Kasumi-1 (cell line): ENCODE data around the gene SDK2.

Source experiments
- DNase-seq, 2 experiments: peaks; one replicate each; lab custom pipeline; 2025; lab: John Stamatoyannopoulos, UW

Gene SDK2

DNA sequence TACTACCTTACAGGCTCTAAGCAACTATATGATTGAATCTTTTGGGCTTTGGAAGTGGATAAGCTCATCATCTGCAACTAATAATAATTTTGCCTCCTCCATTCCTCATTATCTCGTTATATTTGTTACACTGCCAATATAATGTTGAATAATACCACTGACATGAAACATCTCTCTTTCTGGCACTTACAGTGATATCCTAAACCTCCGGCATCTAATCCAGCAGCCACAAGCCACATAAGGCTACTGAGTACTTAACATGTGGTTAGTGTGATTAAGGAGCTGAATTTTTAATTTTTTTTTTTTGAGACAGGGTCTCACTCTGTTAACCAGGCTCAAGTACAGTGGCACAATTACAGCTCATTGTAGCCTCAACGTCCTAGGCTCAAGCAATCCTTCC, 342.1 kb downstream of the SDK2 start:
- no peak for DNase-seq

DNA sequence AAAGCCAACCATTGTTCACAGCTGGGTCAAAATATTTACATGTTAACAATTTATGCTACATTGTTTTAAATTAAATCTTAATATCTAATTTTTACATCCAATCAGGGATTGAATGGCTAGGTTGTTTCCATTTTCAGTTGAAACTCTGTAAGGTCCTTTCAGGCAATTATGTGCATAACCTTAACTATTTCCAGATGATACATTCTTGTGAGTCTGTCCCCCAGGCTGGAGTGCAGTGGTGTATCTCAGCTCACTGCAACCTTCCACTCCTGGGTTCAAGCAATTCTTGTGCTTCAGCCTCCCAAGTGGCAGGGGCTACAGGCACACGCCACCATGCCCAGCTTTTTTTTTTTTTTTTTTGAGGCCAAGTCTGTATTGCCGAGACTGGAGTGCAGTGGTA, 342.9 kb downstream of the SDK2 start:
- no peak for DNase-seq

DNA sequence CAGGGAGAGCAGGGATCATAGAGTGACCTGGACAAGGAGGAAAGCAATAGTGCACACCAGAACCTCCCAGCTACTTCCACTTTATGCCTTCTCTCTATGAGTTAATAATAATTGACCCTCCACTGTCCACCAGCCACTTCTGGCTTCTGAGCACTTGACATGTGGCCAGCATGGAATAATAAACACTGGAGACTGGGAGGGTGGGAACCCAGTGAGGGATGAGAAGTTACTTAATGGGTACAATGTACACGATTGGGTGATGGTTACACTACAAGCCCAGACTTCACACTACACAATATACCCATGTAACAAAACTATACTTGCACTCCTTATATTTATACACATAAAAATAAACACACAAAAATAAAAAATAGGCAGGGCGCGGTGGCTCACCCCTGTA, 343.9 kb downstream of the SDK2 start:
- DNase-seq: no peak

- peak; percentile 59 to 80 for DNase-seq
Measured at GRCh38 chr17:73297934-73298861, 346.0 kb downstream of the SDK2 start.

GRCh38 chr17:73293480-73293911, 350.7 kb downstream of the SDK2 start:
- DNase-seq: no peak

DNA sequence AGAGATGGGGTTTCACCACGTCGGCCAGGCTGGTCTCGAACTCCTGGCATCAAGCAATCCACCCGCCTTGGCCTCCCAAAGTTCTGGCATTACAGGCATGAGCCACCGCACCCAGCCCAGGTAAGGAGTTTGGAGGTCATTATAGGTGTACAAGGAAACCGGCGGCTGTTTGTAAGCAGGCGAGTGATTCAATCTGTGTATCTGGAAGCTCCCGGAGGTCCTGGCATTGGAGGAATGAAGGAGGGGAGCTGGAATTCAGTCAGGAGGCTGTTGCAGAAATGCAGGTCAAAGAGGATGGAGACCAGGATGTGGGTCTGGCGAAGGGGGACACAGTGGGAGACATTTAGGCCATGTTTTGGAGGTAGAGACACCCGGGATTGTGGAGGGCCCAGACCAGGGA, 351.2 kb downstream of the SDK2 start:
- no peak for DNase-seq

GRCh38 chr17:73292031-73292531, 352.2 kb downstream of the SDK2 start:
- no peak for DNase-seq

GRCh38 chr17:73291260-73291801, 352.9 kb downstream of the SDK2 start:
- DNase-seq: peak in 1 of 2 experiments; percentile 38

- DNase-seq: no peak
Measured at GRCh38 chr17:73290399-73291259, 353.6 kb downstream of the SDK2 start.

DNA sequence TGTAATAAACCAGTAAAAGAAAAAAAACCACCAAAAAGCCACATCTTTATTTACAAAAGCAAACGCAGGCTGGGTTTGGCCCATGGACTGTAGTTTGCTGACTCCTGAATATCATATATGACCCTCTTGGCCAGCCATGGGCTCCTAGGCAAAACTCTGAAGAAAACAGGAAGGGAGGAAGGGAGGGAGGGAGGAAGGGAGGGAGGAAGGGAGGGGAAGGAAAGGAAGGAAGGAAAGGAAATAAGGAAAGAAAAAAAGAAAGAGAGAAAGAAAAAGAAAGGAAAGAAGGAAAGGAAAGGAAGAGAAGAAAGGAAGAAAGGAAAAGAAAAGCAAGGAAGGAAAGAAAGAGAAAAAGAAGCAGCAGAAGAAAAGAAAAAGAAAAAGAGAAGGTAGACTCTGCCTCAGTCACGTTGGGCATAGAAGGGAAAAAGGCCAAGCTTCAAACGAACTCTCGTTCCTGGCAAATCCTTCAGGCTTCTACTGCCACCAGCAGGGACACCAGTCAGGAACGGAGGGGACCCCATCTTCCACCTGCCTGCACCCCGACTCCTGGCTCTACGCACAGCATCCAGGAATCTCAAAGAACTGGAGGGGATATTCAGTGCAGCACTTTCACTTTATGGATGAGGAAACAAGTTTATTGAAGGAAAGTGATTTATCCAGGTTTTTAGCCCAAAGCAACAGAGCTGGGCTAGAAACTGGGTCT, 354.5 kb downstream of the SDK2 start:
- DNase-seq: no peak

- no peak for DNase-seq
Measured at GRCh38 chr17:73288534-73289302, 355.5 kb downstream of the SDK2 start.

DNA sequence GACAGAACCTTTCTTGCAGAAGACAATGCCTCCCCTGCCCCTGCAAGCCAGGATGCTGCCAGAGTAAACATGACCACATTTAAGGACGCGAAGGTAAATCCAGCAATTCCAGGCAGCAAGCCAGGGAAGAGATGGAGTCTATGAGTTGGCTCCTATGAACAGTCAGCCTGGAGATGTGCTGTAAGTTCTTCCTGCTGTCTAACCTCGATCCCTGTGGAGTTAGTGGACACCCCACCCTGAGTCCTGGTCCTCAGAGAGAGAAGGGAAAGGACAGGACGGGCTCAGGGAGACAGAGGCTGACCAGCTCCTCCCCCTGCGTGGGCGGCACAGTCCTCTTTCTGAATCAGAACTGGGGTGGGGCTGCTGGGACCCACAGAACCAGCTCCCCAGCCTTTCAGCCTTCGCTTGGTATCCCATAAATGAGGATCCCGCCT, 357.4 kb downstream of the SDK2 start:
- DNase-seq: no peak

DNA sequence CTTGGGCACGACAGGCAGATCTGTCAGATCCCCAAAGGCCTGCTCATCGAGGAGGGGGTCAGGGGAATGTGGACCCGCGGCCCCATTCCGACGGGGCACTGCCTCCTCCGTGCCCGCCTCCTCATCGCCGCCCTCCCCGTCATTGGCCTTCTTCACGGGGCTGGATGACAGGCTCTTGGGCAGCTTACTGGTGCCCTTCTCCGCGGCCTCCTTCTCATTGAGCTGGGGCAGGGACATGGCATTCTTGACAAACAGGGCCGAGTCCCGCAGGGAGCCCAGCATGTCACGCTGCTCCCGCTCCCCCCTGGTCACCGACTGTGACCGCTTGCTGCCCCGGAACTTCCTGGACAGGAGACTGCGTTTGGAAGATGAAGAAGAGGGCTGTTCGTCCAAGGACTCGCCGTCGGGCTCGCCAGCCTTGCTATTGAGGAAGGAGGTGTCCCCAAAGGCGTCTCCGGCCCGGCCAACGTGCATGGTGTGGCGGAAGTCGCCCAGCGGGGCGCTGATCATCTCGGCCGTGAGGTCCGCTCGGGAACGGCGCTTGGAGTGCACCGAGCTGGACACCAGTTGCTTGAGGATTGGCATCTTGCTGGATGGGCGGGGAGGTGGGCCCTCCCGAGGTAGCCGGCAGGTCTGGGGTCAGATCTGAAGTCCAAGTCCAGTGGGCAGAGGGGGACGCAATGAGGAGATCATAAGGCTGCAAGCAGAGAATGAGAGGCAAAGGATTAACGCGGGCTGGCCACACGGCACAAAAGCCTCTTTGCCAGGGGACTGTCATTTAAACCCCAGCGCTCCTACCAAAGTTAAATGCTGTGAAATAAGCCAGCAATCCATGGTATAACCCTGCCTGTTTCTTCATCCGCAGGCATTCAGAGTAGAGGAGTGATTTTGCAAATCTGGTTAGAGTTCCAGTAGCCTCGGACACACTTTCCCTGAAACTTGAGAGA, 358.1 kb downstream of the SDK2 start:
- DNase-seq: no peak

DNA sequence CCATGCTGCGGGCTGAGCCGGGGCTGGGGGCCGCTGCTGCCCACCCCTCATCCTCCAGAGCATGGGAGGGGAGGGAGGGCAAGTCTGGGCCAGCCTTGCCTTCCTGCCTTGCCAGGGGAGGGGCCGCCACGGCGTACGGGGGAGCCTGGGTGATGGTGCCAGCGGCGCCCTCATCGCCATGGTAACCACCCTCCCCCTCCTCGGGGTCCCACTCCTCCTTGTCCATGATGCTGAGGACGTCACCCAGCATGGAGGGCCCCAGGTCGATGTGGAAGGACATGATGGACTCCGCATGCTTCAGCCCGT, 358.7 kb downstream of the SDK2 start:
- DNase-seq: no peak

DNA sequence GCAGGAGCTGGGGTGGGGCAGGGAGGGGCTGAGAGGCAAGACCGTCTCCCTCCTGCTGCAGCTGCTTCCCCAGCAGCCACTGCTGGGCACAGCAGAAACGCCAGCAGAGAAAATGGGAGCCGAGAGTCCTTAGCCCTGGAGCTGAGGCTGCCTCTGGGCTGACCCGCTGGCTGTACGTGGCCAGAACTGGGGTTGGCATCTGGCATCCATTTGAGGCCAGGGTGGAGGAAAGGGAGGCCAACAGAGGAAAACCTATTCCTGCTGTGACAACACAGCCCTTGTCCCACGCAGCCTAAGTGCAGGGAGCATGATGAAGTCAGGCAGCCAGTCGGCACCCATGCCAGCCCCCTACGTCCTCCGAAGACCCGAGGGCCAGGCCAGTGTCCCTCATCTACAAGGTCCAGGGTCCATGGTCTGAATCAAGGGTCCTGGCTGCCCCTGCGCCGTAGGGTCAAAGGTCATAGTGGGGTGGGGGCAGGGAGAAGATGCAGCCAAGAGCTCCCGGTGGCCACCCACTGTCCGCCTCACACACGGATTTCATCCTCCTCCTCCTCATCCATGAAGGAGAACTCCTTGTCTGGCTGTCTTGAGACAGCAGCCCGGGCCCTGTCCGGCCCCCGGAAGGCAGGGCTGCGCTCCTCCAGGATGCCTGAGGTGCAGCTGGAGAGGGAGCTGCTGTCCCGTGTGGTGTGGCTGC, 359.2 kb downstream of the SDK2 start:
- no peak for DNase-seq
